Measurements from ENCODE around the gene PXYLP1. TPM values are rescaled to one million over a fixed set of nuclear protein-coding genes. Genes with fewer than 3 reads are reported as not detected.
"Not testable (repeated sequence)": the region's sequence is repeated elsewhere in the genome, so short reads cannot be mapped to it uniquely, and the experiment has no call there.

PXYLP1 gene
- total RNA-seq, 6 donors from 2014 or later, result 6.5 to 17.5 (median 9.8) TPM

GRCh38 chr3:141193066-141193830 lies 38.4 kb upstream of the PXYLP1 start:
- H3K27ac ChIP-seq, result no peak overlapping the region
- H3K9me3 ChIP-seq, result no peaks in the 10 kb centered on the region
- DNase-seq (no peak), ATAC-seq (ENCODE audit: low FRiP score in 2 of 2) (no peak)
- H3K4me3 ChIP-seq, result no peak overlapping the region
- TF ChIP-seq POLR2A (IDR thresholded peaks at IDR 0.05) (no peak), POLR2AphosphoS5 (IDR thresholded peaks at IDR 0.05) (no peak)
- no peaks in the 10 kb centered on the region for H3K27me3 ChIP-seq
- H3K36me3 ChIP-seq, result no peaks in the 10 kb centered on the region
- H3K4me1 ChIP-seq, result no peaks in the 10 kb centered on the region
- WGBS, 2 donors, result 68 to 74% methylated on average over 12 to 13 of the region's 13 CpGs

GRCh38 chr3:141201122-141201521 lies 30.5 kb upstream of the PXYLP1 start:
- peak in 1 of 2 donors; percentile 5 for DNase-seq
- Histone ChIP-seq H3K36me3 (no peaks in the 10 kb centered on the region), H3K4me3 (no peak overlapping the region), H3K27ac (no peak overlapping the region), H3K9me3 (no peaks in the 10 kb centered on the region), H3K27me3 (no peaks in the 10 kb centered on the region), H3K4me1 (no peaks in the 10 kb centered on the region)
- TF ChIP-seq EP300 (IDR thresholded peaks at IDR 0.05) (no peak), POLR2AphosphoS5 (IDR thresholded peaks at IDR 0.05) (no peak), POLR2A (IDR thresholded peaks at IDR 0.05) (no peak), CTCF (IDR thresholded peaks at IDR 0.05) (no peak)
- 61 to 73% methylated on average over 3 of the region's 3 CpGs for WGBS, 2 donors
- ATAC-seq (ENCODE audit: low FRiP score in 2 of 2), result no peak

DNA sequence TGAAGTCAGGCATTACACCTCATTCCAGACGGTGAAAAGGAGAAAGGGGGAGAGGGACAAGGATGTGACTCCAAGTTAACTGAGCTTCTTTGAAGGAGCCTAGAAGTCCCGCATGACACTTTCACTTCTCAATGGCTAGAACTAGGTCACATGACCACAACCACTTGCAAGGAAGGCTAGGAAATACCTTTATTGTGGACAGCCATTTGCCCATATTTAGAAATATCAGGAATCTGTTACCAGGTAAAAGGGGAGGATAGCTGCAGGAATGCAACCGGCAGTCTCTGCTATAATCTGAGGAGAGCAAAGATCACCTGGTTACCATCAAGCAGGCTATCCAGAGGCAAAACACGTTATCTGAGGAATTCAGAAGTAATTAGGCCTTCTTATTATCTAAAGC lies 28.9 kb upstream of the PXYLP1 start:
- no peaks in the 10 kb centered on the region for H3K4me1 ChIP-seq
- ATAC-seq (ENCODE audit: low FRiP score in 2 of 2), result no peak
- no peaks in the 10 kb centered on the region for H3K9me3 ChIP-seq
- TF ChIP-seq EP300 (IDR thresholded peaks at IDR 0.05) (no peak), CTCF (IDR thresholded peaks at IDR 0.05) (no peak), POLR2A (IDR thresholded peaks at IDR 0.05) (no peak)
- no peaks in the 10 kb centered on the region for H3K36me3 ChIP-seq
- H3K27me3 ChIP-seq, result no peaks in the 10 kb centered on the region
- no peak for DNase-seq
- no peak overlapping the region for H3K4me3 ChIP-seq
- H3K27ac ChIP-seq, result no peak overlapping the region
- WGBS, 2 donors, result 81 to 87% methylated on average over 4 of the region's 4 CpGs

DNA sequence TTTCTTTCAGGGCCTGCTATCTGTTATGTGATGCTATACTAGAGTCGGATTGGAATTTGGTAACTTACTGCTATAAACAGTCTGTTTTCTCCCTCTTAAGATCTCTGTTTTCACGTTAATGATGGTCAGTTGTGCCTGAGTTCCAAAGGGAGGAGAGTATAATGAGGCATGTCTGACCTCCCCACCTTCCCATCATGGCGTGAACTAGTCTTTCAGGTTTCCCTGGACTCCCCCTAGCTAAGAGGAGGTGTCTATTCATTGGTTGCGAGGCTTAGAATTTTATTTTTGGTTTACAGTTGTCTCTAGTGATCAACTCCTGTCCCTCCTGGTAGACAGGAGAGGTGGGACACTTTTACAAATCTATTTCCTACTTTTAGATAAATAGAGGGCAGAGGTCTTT lies 27.8 kb upstream of the PXYLP1 start:
- no peaks in the 10 kb centered on the region for H3K4me1 ChIP-seq
- H3K36me3 ChIP-seq, result no peaks in the 10 kb centered on the region
- WGBS, 2 donors, result 69 to 72% methylated on average over 4 of the region's 4 CpGs
- no peaks in the 10 kb centered on the region for H3K9me3 ChIP-seq
- H3K27ac ChIP-seq, result no peak overlapping the region
- no peak for TF ChIP-seq EP300 (IDR thresholded peaks at IDR 0.05)
- no peak for TF ChIP-seq POLR2AphosphoS5 (IDR thresholded peaks at IDR 0.05)
- no peak for TF ChIP-seq POLR2A (IDR thresholded peaks at IDR 0.05)
- TF ChIP-seq CTCF (IDR thresholded peaks at IDR 0.05), result no peak
- H3K27me3 ChIP-seq, result no peaks in the 10 kb centered on the region
- DNase-seq (no peak), ATAC-seq (ENCODE audit: low FRiP score in 2 of 2) (no peak)
- H3K4me3 ChIP-seq, result no peak overlapping the region

DNA sequence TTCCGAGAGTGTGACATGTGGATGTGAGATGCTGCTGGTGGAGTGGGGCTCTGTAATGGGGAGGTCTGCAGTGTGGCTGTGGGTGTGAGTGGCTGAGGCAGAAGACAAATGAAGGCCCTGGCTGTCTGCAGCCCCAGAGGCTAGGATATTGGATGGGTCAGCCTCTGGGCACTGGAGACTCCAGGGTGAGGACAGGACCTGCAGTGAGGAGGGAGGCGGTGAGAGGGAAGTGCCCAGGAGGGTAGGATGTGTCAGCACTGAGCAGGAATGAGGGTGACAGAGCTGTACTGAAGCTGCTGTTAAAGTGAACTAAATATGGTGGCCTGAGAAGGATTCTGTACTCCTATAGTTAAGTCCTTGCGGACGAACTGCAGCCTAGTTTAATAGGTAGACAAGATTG lies 27.3 kb upstream of the PXYLP1 start:
- no peaks in the 10 kb centered on the region for H3K4me1 ChIP-seq
- H3K27ac ChIP-seq, result no peak overlapping the region
- DNase-seq (no peak), ATAC-seq (ENCODE audit: low FRiP score in 2 of 2) (no peak)
- WGBS, 2 donors, result 86 to 91% methylated on average over 4 of the region's 4 CpGs
- H3K9me3 ChIP-seq, result no peaks in the 10 kb centered on the region
- H3K4me3 ChIP-seq, result no peak overlapping the region
- H3K27me3 ChIP-seq, result no peaks in the 10 kb centered on the region
- H3K36me3 ChIP-seq, result no peaks in the 10 kb centered on the region
- TF ChIP-seq POLR2A (IDR thresholded peaks at IDR 0.05), result no peak
- no peak for TF ChIP-seq EP300 (IDR thresholded peaks at IDR 0.05)
- TF ChIP-seq CTCF (IDR thresholded peaks at IDR 0.05), result no peak
- TF ChIP-seq POLR2AphosphoS5 (IDR thresholded peaks at IDR 0.05), result no peak

DNA sequence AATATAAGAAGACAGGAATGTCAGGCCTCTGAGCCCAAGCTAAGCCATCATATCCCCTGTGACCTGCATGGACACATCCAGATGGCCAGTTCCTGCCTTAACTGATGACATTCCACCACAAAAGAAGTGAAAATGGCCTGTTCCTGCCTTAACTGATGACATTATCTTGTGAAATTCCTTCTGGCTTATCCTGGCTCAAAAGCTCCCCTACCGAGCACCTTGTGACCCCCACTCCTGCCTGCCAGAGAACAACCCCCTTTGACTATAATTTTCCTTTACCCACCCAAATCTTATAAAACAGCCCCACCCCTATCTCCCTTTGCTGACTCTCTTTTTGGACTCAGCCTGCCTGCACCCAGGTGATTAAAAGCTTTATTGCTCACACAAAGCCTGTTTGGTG lies 20.3 kb upstream of the PXYLP1 start:
- H3K4me3 ChIP-seq; H3K9me3 ChIP-seq; H3K4me1 ChIP-seq; H3K27me3 ChIP-seq; H3K36me3 ChIP-seq; ATAC-seq (ENCODE audit: low FRiP score in 2 of 2); H3K27ac ChIP-seq; DNase-seq: not testable (repeated sequence)
- WGBS, 2 donors, result 76 to 86% methylated on average over 1 of the region's 1 CpG
